ENCODE measurements around the gene CYP1A2. TPM values are rescaled to one million over a fixed set of nuclear protein-coding genes. Genes with fewer than 3 reads are reported as not detected.

The CYP1A2 gene
- polyA plus RNA-seq, 3 donors: not detected

- Histone ChIP-seq H3K27ac (ENCODE audit: low read depth in 1 of 2, low read length in 2 of 2) (no peak overlapping the region), H3K9me3 (replicated peaks in 1 of 2; ENCODE audit: control insufficient read depth in 1 of 2, insufficient read depth in 1 of 2, low read length in 2 of 2) (no peaks in the 10 kb centered on the region), H3K36me3 (replicated peaks in 1 of 2; ENCODE audit: control insufficient read depth in 1 of 2, insufficient read depth in 2 of 2, low read length in 2 of 2) (no peaks in the 10 kb centered on the region), H3K4me3 (replicated peaks in 1 of 3; ENCODE audit: low read depth in 2 of 3, low read length in 3 of 3) (no peak overlapping the region), H3K79me2 (ENCODE audit: insufficient read depth, low read length) (peaks cover 7% of the 10 kb centered on the region), H3K27me3 (ENCODE audit: control insufficient read depth in 2 of 2, insufficient read depth in 2 of 2, low read length in 2 of 2) (peaks cover 0 to 3% of the 10 kb centered on the region in 2 donors), H2AFZ (ENCODE audit: insufficient read depth, low read depth, low read length, poor library complexity, severe bottlenecking) (no peak overlapping the region), H3K4me1 (ENCODE audit: control insufficient read depth in 1 of 2, insufficient read depth in 2 of 2, low read length in 2 of 2) (peaks cover 61 to 69% of the 10 kb centered on the region in 2 donors), H4K20me1 (ENCODE audit: insufficient read depth, low read length) (no peaks in the 10 kb centered on the region), H3K4me2 (replicated peaks; ENCODE audit: extremely low read depth, low read length, poor library complexity, severe bottlenecking) (no peak overlapping the region), H3K9ac (ENCODE audit: insufficient read depth, low read length, poor library complexity, severe bottlenecking) (no peak overlapping the region)
- no peaks in the 10 kb centered on the region for H3K36me3 Mint-ChIP-seq
- TF ChIP-seq CTCF (IDR thresholded peaks at IDR 0.05): no peak
- no peaks in the 10 kb centered on the region for H3K9me3 Mint-ChIP-seq
- H3K4me3 Mint-ChIP-seq: no peak overlapping the region
- peak overlapping the region in 3 of 7 donors; percentile 25 to 55 (median 37) for H3K27ac Mint-ChIP-seq
- 67% methylated on average over 3 of the region's 5 CpGs for WGBS (ENCODE audit: insufficient coverage)
- peak in 1 of 3 donors; percentile 40 for DNase-seq
- intact Hi-C loops (cut with micrococcal nuclease): no loop called here
- peaks cover 67% of the 10 kb centered on the region for H3K4me1 Mint-ChIP-seq
- H3K27me3 Mint-ChIP-seq (ENCODE audit: low read depth in 3 of 3): peaks cover 5 to 11% (median 7%) of the 10 kb centered on the region in 3 donors
These were observed 25.1 kb downstream of the CYP1A2 start for GRCh38 chr15:74773731-74774252.

- TF ChIP-seq CTCF (IDR thresholded peaks at IDR 0.05): no peak
- no peaks in the 10 kb centered on the region for H3K9me3 ChIP-seq (replicated peaks in 1 of 2; ENCODE audit: control insufficient read depth in 1 of 2, insufficient read depth in 1 of 2, low read length in 2 of 2)
- intact Hi-C loops (cut with micrococcal nuclease): loop anchor here in 1 of 2 donors (1.0 kb wide), 1 partner anchor 8 kb away; no protein-coding TSS in a partner anchor
- H4K20me1 ChIP-seq (ENCODE audit: insufficient read depth, low read length): no peaks in the 10 kb centered on the region
- Mint-ChIP-seq H3K9me3 (peaks cover 0 to 3% (median 0%) of the 10 kb centered on the region in 7 donors), H3K27me3 (ENCODE audit: low read depth in 3 of 3) (peaks cover 3 to 8% (median 5%) of the 10 kb centered on the region in 3 donors), H3K27ac (peak overlapping the region; percentile 42 to 99 (median 79)), H3K36me3 (no peaks in the 10 kb centered on the region), H3K4me1 (peaks cover 80% of the 10 kb centered on the region), H3K4me3 (peak overlapping the region in 1 of 2 donors; percentile 51)
- no peak overlapping the region for H3K9ac ChIP-seq (ENCODE audit: insufficient read depth, low read length, poor library complexity, severe bottlenecking)
- H3K27ac ChIP-seq (ENCODE audit: low read depth in 1 of 2, low read length in 2 of 2): peak overlapping the region in 1 of 2 donors; percentile 62
- peak overlapping the region; percentile 32 for H3K4me2 ChIP-seq (replicated peaks; ENCODE audit: extremely low read depth, low read length, poor library complexity, severe bottlenecking)
- H2AFZ ChIP-seq (ENCODE audit: insufficient read depth, low read depth, low read length, poor library complexity, severe bottlenecking): no peak overlapping the region
- H3K27me3 ChIP-seq (ENCODE audit: control insufficient read depth in 2 of 2, insufficient read depth in 2 of 2, low read length in 2 of 2): no peaks in the 10 kb centered on the region
- WGBS (ENCODE audit: insufficient coverage): 89% methylated on average over 1 of the region's 5 CpGs
- peaks cover 75 to 82% of the 10 kb centered on the region in 2 donors for H3K4me1 ChIP-seq (ENCODE audit: control insufficient read depth in 1 of 2, insufficient read depth in 2 of 2, low read length in 2 of 2)
- H3K4me3 ChIP-seq (replicated peaks in 1 of 3; ENCODE audit: low read depth in 2 of 3, low read length in 3 of 3): peak overlapping the region in 1 of 3 experiments; percentile 35
- peak in 2 of 3 donors; percentile 41 to 52 for DNase-seq
- no peaks in the 10 kb centered on the region for H3K36me3 ChIP-seq (replicated peaks in 1 of 2; ENCODE audit: control insufficient read depth in 1 of 2, insufficient read depth in 2 of 2, low read length in 2 of 2)
- peaks cover 10% of the 10 kb centered on the region for H3K79me2 ChIP-seq (ENCODE audit: insufficient read depth, low read length)
These were observed 26.5 kb downstream of the CYP1A2 start for GRCh38 chr15:74775132-74775562.

All from CD14-positive monocyte (primary cell).